Measurements from ENCODE around the gene ADARB2. TPM values are rescaled to one million over a fixed set of nuclear protein-coding genes. Genes with fewer than 3 reads are reported as not detected.

ADARB2 gene
- total and polyA plus RNA-seq, 4 donors = 0.22 to 1.3 (median 0.55) TPM

DNA sequence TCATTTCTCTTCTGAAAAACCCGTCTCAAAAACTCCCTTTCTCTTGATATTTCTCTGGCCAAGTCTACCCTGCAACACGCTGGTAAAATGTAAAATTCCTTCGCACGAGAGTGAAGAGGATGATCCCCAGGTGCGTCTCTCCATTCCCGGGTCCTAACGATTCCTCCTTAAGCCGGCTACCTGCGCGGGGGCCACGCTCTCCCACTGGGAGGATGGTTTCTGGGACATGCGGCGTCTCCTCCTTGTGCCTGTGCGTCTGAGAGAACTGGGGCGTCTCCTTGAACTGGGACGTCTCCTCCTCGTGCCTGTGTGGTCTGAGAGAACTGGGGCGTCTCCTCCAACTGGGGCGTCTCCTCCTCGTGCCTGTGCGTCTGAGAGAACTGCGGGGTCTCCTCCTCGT is 531.2 kb downstream of the ADARB2 start:
- no peak for DNase-seq
- Histone ChIP-seq H3K27ac (ENCODE audit: low read depth in 1 of 2, low read length in 1 of 2) (no peak overlapping the region), H3K9ac (ENCODE audit: insufficient read depth in 1 of 2, low read length in 2 of 2) (no peak overlapping the region), H3K27me3 (ENCODE audit: control insufficient read depth in 3 of 3, insufficient read depth in 3 of 3, low read length in 2 of 3) (peaks cover 0 to under 1% (median 0%) of the 10 kb centered on the region in 3 donors), H3K4me3 (no peak overlapping the region), H3K36me3 (ENCODE audit: control insufficient read depth in 4 of 4, insufficient read depth in 4 of 4, low read length in 4 of 4) (no peaks in the 10 kb centered on the region), H3K9me3 (ENCODE audit: control insufficient read depth in 4 of 4, insufficient read depth in 3 of 4, low read length in 3 of 4) (peaks cover 0 to 7% (median 0%) of the 10 kb centered on the region in 4 donors), H3K4me1 (ENCODE audit: control insufficient read depth in 5 of 5, insufficient read depth in 5 of 5, low read length in 5 of 5) (no peaks in the 10 kb centered on the region)
- TF ChIP-seq, protein P1, sequence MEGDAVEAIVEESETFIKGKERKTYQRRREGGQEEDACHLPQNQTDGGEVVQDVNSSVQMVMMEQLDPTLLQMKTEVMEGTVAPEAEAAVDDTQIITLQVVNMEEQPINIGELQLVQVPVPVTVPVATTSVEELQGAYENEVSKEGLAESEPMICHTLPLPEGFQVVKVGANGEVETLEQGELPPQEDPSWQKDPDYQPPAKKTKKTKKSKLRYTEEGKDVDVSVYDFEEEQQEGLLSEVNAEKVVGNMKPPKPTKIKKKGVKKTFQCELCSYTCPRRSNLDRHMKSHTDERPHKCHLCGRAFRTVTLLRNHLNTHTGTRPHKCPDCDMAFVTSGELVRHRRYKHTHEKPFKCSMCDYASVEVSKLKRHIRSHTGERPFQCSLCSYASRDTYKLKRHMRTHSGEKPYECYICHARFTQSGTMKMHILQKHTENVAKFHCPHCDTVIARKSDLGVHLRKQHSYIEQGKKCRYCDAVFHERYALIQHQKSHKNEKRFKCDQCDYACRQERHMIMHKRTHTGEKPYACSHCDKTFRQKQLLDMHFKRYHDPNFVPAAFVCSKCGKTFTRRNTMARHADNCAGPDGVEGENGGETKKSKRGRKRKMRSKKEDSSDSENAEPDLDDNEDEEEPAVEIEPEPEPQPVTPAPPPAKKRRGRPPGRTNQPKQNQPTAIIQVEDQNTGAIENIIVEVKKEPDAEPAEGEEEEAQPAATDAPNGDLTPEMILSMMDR (IDR thresholded peaks at IDR 0.05; ENCODE audit: control extremely low read depth, extremely low read depth) = no peak
- no peak for ATAC-seq (ENCODE audit: insufficient read depth, low FRiP score)
- 88 to 93% methylated on average over 23 of the region's 23 CpGs for WGBS, 2 donors

DNA sequence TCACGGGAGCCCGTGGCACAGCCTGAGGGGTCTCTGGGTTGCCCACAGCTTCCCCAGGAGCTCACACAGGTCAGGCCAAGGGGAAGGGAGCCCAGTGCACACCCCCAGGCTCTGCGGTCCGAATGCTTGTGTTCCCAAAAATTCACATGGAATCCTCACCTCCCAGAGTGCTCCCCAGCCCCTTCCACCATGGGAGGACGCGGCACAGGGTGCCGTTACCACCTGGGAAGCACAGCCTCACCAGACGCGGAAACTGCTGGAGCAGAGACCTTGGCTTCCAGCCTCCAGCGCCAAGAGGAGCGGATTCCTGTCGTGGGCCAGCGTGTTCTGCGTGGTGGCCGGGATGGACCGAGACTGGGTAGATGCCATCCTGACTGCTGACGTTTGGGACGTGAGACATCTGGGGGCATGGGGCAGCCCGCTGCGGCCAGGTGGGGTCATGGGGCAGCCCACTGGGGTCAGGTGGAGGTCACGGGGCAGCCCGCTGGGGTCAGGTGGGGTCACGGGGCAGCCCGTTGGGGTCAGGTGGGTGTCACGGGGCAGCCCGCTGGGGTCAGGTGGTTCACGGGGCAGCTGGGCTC is 531.8 kb downstream of the ADARB2 start:
- peaks cover 0 to 7% (median 0%) of the 10 kb centered on the region in 4 donors for H3K9me3 ChIP-seq (ENCODE audit: control insufficient read depth in 4 of 4, insufficient read depth in 3 of 4, low read length in 3 of 4)
- H3K27me3 ChIP-seq (ENCODE audit: control insufficient read depth in 3 of 3, insufficient read depth in 3 of 3, low read length in 2 of 3) = peaks cover 0 to 6% (median 0%) of the 10 kb centered on the region in 3 donors
- no peak for ATAC-seq (ENCODE audit: insufficient read depth, low FRiP score)
- WGBS, 2 donors = 87 to 94% methylated on average over 27 of the region's 27 CpGs
- H3K4me3 ChIP-seq = no peak overlapping the region
- TF ChIP-seq, protein P1 (IDR thresholded peaks at IDR 0.05; ENCODE audit: control extremely low read depth, extremely low read depth) = no peak
- no peak for DNase-seq
- H3K9ac ChIP-seq (ENCODE audit: insufficient read depth in 1 of 2, low read length in 2 of 2) = no peak overlapping the region
- no peaks in the 10 kb centered on the region for H3K4me1 ChIP-seq (ENCODE audit: control insufficient read depth in 5 of 5, insufficient read depth in 5 of 5, low read length in 5 of 5)
- H3K27ac ChIP-seq (ENCODE audit: low read depth in 1 of 2, low read length in 1 of 2) = no peak overlapping the region
- H3K36me3 ChIP-seq (ENCODE audit: control insufficient read depth in 4 of 4, insufficient read depth in 4 of 4, low read length in 4 of 4) = no peaks in the 10 kb centered on the region

DNA sequence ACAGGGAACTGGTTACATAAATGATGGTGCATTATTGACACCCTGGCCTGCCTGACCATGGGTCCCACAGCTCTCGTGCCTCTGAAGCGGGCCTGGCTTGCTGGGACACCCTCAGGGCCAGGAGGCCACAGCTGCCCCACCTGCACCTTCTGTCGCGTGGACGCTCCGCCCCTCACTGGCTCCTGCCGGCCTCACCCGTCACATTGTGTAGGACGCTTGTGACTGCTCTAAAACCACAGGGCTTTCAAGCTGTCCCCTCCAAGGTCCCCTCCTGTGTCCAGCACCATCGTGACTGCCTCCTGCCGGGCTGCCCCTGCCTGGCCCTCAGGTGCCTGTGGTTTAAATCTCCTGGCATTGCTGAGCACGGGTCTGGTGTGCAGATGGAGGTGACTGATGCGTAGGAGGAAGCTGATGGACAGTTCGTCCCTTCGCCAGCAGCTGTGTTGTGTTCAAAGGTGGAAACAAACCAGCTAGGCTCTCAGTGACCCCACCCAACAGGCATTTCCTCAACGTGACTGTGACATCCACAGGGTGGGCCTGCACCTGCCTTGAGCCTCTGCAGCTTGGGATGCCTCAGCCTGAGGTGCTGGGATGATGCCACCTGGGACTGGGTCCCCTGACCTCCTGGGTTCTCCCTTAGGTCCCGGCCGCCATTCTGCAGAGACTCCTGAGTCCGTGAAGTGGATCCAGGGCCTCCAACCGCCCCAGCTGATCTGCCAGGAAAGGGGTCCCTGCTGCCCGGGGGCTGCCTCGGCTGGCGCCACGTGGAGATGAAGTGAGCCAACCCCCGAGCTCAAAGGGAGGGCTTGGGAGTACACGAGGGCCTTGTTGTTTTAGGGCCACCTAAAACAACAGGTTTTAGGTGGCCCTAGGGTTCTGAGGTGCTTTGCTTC is 532.6 kb downstream of the ADARB2 start:
- Histone ChIP-seq H3K4me1 (ENCODE audit: control insufficient read depth in 5 of 5, insufficient read depth in 5 of 5, low read length in 5 of 5) (no peaks in the 10 kb centered on the region), H3K36me3 (ENCODE audit: control insufficient read depth in 4 of 4, insufficient read depth in 4 of 4, low read length in 4 of 4) (no peaks in the 10 kb centered on the region), H3K4me3 (no peak overlapping the region), H3K9ac (ENCODE audit: insufficient read depth in 1 of 2, low read length in 2 of 2) (no peak overlapping the region), H3K9me3 (ENCODE audit: control insufficient read depth in 4 of 4, insufficient read depth in 3 of 4, low read length in 3 of 4) (peaks cover 0 to 9% (median 0%) of the 10 kb centered on the region in 4 donors), H3K27me3 (ENCODE audit: control insufficient read depth in 3 of 3, insufficient read depth in 3 of 3, low read length in 2 of 3) (peaks cover 0 to 6% (median 0%) of the 10 kb centered on the region in 3 donors), H3K27ac (ENCODE audit: low read depth in 1 of 2, low read length in 1 of 2) (no peak overlapping the region)
- WGBS, 2 donors = 81 to 82% methylated on average over 26 of the region's 26 CpGs
- ATAC-seq (ENCODE audit: insufficient read depth, low FRiP score) = no peak
- TF ChIP-seq, protein P1 (IDR thresholded peaks at IDR 0.05; ENCODE audit: control extremely low read depth, extremely low read depth) = no peak
- DNase-seq = no peak
